ENCODE data around the gene RGS16. TPM values are rescaled to one million over a fixed set of nuclear protein-coding genes. Genes with fewer than 3 reads are reported as not detected.
A peak's percentile ranks its signal among the peaks of the same experiment; 100 is the strongest.

Gene RGS16
- total and polyA plus RNA-seq, 9 of the 15 experiments (the other 6 are each of a cell fraction or from before 2014, with no cell fraction given) = 0.07 to 0.55 (median 0.36) TPM

DNA sequence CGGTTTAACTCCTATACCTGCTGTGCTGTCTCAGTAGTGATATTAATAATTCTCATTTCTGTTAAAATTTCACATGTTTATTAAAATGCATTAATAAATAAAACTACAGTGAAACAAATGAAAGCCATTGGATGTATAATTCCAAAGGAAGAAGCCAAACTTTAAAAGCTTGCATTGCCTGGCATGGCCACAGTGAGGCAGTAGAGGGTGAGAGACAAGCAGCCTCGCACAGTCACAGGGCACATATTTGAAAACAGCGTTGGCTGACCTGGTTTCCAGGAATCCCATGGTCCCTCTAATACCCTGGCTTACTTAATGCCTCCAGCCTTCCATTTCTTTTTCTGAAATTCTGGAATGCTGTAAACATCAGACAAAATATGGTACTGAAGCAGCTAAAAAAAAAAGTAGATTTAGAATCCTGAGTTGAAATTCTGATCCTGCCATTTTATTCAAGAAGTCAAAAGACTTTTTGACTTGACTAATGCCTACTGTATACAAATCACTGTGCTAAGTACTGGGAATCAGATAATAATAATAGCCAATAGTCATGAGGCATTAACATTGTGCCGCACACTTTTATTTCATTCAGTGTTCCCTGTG, 8.4 kb downstream of the RGS16 start (continued):
- TF ChIP-seq, protein P1, sequence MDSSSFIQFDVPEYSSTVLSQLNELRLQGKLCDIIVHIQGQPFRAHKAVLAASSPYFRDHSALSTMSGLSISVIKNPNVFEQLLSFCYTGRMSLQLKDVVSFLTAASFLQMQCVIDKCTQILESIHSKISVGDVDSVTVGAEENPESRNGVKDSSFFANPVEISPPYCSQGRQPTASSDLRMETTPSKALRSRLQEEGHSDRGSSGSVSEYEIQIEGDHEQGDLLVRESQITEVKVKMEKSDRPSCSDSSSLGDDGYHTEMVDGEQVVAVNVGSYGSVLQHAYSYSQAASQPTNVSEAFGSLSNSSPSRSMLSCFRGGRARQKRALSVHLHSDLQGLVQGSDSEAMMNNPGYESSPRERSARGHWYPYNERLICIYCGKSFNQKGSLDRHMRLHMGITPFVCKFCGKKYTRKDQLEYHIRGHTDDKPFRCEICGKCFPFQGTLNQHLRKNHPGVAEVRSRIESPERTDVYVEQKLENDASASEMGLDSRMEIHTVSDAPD (CRISPR knock-in tag; IDR thresholded peaks at IDR 0.05) = no peak
- TF ChIP-seq ZNF384 (IDR thresholded peaks at IDR 0.05; ENCODE audit: low read depth, low read length) (0 out of 2 replicates have a peak, but pooled peaks have one; percentile 7), ZKSCAN1 (IDR thresholded peaks at IDR 0.05; ENCODE audit: low read depth, low read length) (no peak), TBL1XR1 (IDR thresholded peaks at IDR 0.05; ENCODE audit: low read length in 2 of 2) (0 out of 4 replicates have a peak, but pooled peaks of 1 of the 2 experiments have one; percentile 20), PTRF (tag; IDR thresholded peaks at IDR 0.05) (no peak), SREBF1 (IDR thresholded peaks at IDR 0.05; ENCODE audit: borderline replicate concordance, low read depth, low read length) (no peak), ZSCAN32 (CRISPR knock-in tag; IDR thresholded peaks at IDR 0.05) (no peak), SLC30A9 (CRISPR knock-in tag; IDR thresholded peaks at IDR 0.05) (no peak)
- TF ChIP-seq, protein P2, sequence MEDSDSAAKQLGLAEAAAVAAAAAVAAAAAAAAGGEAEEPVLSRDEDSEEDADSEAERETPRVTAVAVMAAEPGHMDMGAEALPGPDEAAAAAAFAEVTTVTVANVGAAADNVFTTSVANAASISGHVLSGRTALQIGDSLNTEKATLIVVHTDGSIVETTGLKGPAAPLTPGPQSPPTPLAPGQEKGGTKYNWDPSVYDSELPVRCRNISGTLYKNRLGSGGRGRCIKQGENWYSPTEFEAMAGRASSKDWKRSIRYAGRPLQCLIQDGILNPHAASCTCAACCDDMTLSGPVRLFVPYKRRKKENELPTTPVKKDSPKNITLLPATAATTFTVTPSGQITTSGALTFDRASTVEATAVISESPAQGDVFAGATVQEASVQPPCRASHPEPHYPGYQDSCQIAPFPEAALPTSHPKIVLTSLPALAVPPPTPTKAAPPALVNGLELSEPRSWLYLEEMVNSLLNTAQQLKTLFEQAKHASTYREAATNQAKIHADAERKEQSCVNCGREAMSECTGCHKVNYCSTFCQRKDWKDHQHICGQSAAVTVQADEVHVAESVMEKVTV (CRISPR knock-in tag; IDR thresholded peaks at IDR 0.05) = peak; percentile 64
- TF ChIP-seq, protein P3, sequence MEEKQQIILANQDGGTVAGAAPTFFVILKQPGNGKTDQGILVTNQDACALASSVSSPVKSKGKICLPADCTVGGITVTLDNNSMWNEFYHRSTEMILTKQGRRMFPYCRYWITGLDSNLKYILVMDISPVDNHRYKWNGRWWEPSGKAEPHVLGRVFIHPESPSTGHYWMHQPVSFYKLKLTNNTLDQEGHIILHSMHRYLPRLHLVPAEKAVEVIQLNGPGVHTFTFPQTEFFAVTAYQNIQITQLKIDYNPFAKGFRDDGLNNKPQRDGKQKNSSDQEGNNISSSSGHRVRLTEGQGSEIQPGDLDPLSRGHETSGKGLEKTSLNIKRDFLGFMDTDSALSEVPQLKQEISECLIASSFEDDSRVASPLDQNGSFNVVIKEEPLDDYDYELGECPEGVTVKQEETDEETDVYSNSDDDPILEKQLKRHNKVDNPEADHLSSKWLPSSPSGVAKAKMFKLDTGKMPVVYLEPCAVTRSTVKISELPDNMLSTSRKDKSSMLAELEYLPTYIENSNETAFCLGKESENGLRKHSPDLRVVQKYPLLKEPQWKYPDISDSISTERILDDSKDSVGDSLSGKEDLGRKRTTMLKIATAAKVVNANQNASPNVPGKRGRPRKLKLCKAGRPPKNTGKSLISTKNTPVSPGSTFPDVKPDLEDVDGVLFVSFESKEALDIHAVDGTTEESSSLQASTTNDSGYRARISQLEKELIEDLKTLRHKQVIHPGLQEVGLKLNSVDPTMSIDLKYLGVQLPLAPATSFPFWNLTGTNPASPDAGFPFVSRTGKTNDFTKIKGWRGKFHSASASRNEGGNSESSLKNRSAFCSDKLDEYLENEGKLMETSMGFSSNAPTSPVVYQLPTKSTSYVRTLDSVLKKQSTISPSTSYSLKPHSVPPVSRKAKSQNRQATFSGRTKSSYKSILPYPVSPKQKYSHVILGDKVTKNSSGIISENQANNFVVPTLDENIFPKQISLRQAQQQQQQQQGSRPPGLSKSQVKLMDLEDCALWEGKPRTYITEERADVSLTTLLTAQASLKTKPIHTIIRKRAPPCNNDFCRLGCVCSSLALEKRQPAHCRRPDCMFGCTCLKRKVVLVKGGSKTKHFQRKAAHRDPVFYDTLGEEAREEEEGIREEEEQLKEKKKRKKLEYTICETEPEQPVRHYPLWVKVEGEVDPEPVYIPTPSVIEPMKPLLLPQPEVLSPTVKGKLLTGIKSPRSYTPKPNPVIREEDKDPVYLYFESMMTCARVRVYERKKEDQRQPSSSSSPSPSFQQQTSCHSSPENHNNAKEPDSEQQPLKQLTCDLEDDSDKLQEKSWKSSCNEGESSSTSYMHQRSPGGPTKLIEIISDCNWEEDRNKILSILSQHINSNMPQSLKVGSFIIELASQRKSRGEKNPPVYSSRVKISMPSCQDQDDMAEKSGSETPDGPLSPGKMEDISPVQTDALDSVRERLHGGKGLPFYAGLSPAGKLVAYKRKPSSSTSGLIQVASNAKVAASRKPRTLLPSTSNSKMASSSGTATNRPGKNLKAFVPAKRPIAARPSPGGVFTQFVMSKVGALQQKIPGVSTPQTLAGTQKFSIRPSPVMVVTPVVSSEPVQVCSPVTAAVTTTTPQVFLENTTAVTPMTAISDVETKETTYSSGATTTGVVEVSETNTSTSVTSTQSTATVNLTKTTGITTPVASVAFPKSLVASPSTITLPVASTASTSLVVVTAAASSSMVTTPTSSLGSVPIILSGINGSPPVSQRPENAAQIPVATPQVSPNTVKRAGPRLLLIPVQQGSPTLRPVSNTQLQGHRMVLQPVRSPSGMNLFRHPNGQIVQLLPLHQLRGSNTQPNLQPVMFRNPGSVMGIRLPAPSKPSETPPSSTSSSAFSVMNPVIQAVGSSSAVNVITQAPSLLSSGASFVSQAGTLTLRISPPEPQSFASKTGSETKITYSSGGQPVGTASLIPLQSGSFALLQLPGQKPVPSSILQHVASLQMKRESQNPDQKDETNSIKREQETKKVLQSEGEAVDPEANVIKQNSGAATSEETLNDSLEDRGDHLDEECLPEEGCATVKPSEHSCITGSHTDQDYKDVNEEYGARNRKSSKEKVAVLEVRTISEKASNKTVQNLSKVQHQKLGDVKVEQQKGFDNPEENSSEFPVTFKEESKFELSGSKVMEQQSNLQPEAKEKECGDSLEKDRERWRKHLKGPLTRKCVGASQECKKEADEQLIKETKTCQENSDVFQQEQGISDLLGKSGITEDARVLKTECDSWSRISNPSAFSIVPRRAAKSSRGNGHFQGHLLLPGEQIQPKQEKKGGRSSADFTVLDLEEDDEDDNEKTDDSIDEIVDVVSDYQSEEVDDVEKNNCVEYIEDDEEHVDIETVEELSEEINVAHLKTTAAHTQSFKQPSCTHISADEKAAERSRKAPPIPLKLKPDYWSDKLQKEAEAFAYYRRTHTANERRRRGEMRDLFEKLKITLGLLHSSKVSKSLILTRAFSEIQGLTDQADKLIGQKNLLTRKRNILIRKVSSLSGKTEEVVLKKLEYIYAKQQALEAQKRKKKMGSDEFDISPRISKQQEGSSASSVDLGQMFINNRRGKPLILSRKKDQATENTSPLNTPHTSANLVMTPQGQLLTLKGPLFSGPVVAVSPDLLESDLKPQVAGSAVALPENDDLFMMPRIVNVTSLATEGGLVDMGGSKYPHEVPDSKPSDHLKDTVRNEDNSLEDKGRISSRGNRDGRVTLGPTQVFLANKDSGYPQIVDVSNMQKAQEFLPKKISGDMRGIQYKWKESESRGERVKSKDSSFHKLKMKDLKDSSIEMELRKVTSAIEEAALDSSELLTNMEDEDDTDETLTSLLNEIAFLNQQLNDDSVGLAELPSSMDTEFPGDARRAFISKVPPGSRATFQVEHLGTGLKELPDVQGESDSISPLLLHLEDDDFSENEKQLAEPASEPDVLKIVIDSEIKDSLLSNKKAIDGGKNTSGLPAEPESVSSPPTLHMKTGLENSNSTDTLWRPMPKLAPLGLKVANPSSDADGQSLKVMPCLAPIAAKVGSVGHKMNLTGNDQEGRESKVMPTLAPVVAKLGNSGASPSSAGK (IDR thresholded peaks at IDR 0.05) = no peak
- TF ChIP-seq, protein P4, sequence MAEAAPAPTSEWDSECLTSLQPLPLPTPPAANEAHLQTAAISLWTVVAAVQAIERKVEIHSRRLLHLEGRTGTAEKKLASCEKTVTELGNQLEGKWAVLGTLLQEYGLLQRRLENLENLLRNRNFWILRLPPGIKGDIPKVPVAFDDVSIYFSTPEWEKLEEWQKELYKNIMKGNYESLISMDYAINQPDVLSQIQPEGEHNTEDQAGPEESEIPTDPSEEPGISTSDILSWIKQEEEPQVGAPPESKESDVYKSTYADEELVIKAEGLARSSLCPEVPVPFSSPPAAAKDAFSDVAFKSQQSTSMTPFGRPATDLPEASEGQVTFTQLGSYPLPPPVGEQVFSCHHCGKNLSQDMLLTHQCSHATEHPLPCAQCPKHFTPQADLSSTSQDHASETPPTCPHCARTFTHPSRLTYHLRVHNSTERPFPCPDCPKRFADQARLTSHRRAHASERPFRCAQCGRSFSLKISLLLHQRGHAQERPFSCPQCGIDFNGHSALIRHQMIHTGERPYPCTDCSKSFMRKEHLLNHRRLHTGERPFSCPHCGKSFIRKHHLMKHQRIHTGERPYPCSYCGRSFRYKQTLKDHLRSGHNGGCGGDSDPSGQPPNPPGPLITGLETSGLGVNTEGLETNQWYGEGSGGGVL (CRISPR knock-in tag; IDR thresholded peaks at IDR 0.05) = no peak

All from K562 (cell line).